Activated T-cell treated with anti-CD3 and anti-CD28 coated beads for 4 hours (primary cell): ENCODE measurements around the gene G0S2.
"Not testable (repeated sequence)": the region's sequence is repeated elsewhere in the genome, so short reads cannot be mapped to it uniquely, and the experiment has no call there.

Experiments used
- DNase-seq: peaks from one replicate; pipeline ENCODE4 v3.0.0-alpha.2; 2020

G0S2 gene

DNA sequence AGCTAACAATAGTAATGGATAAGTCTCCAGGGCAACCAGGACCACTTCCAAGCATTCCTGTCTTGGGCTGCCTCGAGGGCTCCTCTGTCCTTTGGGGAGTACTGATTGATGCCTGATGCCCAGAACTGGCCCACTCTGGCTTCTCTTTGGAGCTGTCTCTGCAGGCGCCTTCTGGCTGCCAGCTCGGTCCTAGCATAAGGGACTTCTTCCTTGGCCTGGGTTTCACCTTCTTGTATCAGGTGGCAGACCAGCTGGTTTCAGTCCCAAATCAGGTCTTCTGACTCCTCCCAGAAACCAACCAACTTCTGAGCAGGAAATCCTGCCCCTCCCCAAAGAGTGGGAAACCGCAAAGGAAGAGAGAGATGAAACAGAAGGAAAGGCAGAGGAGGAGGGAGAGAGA is 10.6 kb downstream of the G0S2 start:
- no peak for DNase-seq

DNA sequence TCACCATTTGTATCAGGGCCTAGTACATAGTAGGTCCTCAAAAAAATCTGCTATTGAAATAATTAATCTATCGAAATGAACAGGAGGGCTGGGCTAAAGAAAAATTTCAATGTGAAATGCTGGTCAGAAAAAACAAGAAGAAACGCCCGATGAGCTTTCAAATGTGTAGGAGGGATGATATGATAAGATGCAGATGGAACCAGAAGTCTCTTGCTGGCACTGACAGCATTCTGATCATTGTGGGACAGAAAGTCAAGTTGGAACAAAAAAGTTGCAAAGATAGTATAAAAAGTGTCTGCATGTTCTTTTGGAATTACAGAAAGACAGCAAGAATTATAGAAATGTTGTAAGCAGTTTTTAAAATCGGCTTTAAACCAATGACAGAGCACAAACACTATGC is 11.1 kb downstream of the G0S2 start:
- DNase-seq, result no peak

DNA sequence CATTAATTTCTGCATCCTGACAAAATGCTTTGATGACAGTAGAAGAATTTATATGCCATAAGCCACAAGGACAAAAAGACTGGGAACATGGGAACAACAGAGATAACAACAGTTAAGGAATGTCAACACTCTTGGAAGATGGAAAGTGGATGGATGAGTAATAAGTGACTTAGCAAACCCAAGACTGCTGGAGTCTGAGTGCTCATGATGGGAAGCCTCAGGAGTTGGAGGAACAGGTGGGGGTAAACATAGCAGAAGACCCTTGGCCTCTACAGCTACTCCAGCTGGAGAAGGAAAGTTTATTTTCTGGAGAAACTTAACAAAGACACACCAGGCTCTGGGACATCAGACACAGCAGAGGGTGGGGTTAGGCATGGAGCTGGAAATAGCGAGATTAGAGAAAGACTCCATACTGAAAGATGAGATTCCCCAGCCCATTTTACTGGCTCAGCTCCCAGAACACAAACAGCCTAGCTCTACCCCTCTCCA is 13.6 kb downstream of the G0S2 start:
- DNase-seq, result no peak

DNA sequence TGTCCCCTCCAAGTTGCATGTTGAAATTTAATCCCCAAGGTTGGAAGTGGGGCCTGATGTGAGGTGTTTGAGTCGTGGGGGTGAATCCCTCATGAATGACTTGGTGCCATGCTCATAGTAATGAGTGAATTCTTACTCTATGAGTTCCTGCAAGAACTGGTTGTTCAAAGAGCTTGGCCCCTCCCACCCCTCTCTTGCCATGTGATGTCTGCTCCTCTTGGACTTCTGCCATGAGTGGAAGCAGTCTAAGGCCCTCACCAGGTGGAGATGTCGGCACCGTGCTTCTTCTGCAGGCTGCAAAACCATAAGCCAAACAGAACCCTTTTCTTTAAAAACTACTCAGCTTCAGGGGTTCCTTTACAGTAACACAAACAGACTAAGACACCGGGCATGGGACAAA is 14.3 kb downstream of the G0S2 start:
- DNase-seq, result no peak

DNA sequence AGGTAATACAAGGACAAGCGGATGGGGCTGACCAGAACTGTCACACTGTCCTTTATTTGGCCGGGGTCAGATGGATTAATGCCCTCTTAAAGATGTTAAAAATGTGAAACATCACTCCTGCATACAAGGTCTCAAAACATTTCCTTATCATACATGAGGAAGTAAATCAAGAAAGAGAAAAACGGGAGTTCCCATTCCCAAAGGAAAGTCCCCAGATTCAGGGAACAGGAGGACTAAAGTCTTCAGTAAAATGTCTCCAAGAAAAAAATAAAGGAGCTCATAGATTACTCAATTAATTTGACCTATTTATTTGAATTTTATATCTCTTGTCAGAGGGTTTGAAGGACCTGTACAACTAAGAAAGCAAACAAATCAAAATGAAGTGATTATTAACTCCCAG is 16.0 kb downstream of the G0S2 start:
- no peak for DNase-seq

DNA sequence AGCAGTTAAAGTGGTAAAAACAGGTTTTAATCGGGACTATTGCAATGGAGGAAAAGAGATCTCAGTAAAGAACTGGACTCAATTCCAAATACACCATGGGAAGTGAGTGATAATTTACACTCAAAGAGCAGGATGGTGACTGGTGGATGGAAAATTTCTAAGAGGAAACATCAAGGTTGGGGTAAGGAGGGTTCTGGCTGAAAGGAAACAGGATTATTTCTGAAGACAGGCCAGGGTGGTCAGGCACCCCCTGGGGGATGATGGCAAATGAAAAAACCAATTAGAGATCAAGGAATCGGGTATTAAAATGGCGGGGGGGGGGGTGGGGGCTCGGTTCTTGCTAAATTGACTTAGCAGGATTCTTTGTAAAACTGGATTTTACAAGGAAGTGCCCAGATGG is 17.1 kb downstream of the G0S2 start:
- no peak for DNase-seq

DNA sequence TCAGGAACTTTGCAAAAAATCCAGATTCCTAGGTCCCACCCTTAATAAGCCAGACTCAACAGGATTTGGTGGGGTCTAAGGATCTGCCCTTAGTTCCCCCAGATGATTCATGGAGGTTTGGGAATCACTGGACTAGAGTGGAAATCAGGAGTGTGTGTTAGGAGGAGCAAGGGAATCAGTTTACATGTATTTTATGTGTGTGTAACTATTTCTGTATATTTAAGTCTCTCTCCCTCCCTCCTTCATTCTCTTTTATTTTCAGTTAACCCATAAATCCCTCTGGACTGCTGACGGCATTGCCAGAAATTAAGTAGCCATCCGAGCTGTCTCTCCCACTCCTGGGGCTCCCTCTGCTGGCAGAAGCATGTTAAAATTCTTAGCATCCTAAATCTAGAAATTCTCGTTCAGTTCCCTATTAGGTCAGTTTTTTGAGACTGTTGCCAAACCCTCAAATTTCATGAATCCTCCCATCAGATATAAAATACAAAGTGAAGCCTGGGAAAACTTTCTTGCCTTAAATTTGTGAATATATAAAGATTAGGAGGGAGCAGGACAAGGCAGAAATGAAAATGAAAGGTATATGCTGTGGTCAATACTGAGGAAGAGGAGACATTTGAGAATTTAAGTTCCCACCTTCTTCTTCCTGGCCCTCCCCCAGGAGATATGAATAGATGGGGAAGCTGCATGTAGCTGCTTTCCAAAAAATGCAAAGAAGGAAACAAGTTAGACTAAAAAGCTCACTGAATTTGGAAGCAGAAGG is 17.7 kb downstream of the G0S2 start:
- peak; percentile 67 for DNase-seq

DNA sequence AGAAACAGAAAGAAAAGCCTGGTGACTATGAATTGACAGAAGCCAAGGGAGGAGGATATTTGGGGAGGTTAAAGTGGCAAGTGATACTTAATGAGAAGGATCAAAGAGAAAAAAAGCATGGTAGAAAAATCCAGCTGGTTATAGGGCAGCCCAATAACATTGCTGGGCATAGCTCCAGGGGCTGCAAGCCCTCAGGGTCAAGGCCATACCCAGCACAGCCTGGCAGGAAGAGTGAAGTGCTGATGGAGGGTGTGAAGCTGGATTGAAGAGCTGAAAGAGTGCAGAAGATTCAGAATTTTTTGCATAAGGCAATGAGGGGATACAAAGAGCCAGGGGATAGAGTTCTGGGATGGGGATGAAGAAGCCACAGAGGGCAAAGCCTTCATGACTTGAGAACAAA is 21.5 kb downstream of the G0S2 start:
- DNase-seq, result no peak

DNA sequence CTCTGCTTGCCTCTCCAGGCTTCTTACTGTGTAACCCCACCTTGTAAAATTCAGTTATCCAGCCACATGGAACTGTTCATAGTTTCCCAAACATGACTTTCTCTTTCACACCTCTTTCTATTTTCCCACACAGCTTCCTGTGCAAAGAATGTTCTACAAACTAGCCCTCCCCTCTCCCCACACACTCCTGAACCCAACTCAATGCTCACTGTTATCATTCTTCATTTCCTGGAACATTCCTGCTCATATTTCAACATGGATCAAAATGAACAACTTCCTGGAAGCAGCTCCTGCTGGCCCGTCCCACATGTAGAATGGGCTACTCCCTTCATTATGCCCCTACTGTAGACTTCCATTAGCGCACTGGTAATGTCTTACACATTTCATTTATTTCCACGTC is 21.9 kb downstream of the G0S2 start:
- no peak for DNase-seq

DNA sequence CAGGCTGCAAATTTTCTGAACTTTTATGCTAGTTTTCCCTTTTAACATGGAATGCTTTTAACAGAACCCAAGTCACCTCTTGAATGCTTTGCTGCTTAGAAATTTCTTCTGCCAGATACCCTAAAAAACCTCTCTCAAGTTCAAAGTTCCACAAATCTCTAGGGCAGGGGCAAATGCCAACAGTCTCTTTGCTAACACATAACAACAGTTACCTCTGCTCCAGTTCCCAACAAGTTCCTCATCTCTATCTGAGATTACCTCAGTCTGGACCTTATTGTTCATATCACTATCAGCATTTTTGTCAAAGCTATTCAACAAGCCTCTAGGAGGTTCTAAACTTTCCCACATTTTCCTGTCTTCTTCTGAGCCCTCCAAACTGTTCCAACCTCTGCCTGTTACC is 25.5 kb downstream of the G0S2 start:
- DNase-seq, result not testable (repeated sequence)

DNA sequence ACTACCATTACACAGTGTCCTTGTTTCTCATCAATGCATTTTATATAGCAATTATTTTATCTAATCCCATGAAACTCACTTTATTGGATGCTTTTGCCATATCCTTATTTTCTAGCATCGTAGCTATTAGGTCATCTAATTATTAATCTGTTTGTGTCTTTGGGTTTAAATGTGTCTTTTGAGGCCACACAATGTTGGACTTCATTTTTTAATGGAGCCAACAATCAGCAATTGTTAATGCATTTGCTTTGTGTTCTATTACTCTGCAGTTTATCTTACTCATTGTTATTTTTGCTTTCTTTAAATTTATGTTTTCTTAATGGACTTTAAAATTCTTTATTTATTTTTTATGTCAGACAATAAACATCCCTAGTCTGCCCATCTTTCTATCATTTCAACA is 27.6 kb downstream of the G0S2 start:
- DNase-seq, result no peak

DNA sequence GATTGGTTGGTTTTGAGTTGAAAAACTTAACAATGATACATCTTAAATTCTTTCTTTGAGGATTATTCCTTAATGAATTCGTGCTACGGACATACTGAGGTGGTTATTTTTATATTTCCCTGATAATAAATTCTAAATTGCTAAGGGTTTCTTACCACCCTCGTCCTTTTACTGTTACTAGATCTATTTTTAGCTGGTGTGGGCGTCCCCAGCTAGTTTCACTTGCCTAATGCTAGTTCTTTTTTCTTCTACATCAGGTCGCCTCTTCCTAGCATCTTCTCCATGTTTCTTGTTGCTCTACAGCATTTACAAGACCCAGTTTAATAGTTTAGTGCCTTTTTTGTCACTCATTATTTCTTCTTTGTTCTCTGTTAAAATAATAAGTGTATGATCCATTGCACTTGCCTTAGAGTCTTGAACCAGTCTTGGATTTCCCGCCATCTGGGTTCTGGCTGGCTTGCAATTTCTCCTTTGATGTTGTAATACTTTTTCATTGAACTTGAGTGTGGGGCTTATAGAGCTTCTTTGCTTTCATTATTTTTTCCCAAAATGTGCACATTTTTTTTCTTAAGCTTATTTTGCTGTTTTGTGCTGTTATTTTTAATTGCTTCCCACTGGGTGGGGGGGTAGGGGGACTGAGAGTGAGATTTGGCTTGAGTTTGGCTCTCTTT is 28.8 kb downstream of the G0S2 start:
- DNase-seq, result no peak

DNA sequence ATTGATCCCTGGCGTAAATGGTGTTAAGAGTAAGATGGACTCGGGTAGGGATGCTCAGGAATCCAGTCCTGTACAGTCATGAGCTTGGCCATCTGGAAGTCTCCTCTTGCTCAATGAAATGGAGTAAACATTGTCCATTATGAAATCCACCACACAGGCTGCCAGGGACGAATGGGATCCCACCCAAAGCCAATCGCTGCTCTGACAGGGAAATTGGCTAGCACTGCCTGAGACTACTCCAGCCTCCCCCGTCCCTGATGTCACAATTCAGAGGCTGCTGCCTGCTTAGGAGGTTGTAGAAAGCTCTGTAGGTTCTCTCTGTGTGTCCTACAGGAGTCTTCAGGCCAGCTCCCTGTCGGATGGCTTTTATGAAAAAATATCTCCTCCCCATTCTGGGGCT is 29.4 kb downstream of the G0S2 start, which contains the start of gene HSD11B1:
TSS of gene HSD11B1 (plus strand) at position 263 of the 400 bp plus-strand sequence. CDS start at position 360, 97 bp downstream.
- no peak for DNase-seq

DNA sequence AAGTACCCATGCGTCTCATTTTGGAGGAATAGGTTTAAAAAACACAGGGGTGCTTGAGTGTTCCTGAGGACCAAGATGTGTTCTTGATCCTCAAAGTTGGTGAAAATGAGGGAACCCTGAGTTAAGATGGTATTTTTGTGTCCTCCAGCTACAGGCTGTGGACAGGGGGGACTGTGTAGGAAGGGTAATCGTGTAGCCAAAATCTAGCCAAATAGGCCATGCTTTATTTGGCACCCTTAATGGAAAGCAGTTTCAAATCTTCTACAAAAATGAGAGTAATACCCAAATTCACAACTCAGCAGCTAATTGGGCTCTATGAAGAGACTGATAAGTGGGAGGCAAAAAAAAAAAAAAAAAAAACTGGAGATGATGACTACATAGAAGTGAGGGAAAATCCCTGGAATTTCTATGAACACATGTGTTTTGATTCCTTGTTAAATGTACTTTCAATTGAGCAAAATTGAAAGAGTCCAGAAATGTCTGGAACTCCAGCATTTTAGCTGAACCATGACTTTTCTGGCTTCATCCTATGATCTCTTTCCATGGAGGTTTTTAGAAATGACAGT is 29.9 kb downstream of the G0S2 start:
- no peak for DNase-seq

DNA sequence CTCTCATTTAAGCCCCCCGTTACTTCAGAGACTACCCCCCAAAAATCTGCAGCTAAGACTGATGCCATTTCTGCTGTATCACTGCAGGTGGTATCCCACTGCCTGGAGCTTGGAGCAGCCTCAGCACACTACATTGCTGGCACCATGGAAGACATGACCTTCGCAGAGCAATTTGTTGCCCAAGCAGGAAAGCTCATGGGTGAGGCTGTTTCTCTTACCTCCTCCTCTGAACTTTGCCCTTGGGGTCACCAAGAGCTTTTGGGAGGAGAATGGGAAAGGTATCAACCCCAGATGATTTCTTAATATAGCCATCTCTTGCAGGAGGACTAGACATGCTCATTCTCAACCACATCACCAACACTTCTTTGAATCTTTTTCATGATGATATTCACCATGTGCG is 31.4 kb downstream of the G0S2 start:
- DNase-seq, result no peak

DNA sequence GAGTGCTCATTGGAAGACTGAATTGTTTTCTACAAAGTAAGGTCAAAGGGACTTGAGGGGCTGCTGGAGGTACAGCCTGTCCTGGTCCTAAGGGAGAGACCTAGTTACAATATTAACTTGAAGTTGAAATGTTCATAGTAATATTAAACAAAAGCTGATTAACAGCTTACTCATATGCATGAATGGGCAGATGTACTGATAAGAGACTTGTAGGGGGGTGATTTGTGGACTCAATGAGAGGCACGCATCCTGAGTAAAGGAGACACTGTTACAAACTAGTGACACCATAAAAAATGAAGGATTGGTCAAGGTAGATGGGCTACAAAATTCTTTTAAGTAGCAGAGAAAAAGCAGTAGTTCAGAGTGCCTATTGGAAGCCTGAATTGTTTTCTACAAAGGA is 32.1 kb downstream of the G0S2 start:
- no peak for DNase-seq

DNA sequence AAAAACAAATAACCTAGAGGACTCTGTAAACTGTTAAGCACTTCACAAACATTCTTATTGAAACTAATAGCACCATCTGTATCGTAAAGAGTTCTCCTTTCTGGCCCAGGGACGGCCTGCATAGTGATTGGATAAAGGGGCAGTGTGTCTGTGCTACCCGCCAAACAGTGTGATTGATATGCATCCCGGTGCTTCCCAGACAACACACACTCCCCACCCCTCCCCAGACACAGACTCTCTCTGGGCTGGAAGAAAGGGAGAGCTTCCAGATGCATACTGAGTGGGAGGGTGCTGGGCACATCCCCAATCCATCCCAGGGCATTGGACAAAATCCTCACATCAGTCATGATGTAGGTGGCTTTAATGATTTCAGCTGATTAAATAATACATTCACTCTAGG is 33.1 kb downstream of the G0S2 start:
- DNase-seq, result no peak

DNA sequence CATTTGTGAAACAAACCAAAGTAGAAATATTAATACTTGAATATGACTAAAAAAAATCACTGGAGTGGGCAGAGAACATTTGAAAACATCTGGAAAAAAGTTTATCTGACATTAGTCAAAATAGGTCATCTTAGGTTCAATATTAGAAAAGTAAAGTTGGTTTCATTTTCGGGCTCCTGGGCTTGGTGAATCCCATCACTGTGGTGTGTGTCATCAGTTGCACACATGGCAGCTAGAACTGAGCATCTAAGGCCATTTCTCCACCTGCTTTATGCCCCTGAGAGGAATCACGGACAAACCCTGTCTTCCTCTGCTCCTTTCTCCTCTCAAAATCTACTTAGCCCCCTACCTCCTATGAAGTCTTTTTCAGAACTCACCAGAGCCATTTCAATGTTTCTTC is 34.9 kb downstream of the G0S2 start:
- no peak for DNase-seq

DNA sequence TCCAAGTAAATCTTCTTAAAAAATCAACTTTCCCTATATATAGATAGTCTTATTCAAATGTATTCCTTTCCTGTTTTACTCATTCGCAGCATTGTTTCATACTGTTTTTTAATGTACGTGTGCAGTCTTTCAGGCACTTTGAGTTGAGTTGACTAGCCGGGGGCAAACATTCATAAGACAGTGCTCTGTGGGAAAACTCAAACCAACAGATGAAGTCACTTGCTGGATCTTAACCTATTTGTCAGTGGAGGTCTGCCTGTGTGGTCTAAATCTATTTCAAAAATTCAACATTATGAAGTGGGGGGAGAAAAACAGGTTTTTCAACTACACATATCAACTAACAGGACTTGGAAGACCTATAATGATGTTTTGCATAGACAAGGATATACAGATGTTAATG is 35.6 kb downstream of the G0S2 start:
- no peak for DNase-seq

DNA sequence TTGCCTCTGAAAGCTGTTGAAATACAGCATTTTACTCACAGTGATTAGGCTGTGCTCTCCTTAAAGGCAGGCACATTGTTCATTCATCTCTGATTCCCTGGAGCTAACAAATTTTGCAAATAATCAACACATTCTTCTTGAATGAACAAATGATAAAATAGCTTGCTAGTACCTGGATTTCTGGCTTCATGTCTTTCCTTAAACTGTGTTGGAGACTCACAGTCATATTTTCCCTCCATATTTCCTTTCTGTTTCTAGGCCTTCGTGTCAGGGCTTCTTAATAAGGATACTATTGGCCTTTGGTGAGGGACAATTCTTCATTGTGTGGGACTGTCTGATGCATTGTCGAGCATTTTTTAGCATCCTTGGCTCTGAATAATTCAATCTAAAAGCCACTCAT is 39.1 kb downstream of the G0S2 start:
- no peak for DNase-seq

DNA sequence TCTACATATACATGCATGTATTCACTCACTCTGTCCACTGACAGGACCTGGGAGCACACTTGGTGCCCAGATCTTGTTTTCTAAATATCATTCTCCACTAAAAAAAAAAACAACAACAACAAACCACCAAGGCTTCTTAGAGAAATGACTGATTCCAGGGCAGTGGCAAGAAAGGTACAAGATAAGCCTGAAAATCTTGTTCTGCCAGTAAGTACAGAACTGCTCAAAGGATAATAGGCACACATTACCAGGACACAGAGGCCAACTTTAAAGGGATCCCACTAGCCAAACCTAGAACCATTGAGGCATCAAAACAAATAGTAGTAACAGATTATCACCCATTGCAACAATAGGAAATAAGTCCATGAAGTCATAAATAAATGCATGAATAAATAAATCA is 40.1 kb downstream of the G0S2 start:
- DNase-seq, result no peak

DNA sequence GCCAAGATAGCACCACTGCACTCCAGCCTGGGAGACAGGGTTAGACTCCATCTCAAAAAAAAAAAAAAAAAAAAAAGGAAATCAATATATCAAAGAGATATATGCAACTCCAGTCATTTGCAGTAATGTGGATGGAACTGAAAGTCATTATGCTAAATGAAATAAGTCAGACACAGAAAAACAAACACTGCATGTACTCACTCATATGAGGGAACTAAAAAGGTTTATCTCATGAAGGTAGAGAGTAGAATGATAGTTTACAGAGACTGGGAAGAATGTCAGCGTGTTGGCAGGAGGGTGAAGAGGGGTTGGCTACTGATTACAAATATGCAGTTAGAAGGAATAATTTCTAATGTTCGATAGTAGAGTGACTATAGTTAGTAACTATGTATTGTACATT is 42.6 kb downstream of the G0S2 start:
- no peak for DNase-seq

DNA sequence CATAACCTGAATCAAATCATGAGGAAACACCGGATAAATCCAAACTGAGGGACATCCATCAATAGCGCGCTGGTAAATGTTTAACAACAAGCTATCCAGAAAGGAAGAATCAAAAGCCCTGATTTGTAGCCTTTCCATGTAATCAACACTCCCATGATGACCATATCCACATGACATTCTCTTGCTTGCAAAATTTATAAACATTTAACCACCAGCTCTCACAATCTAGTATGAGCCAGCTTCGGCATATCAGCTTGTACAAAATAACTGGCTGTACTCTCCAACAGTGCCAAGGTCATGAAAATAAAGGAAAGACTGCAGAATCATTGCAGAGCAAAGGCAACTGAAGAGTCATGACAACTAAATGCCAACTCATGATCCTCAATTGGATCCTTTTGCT is 45.1 kb downstream of the G0S2 start:
- no peak for DNase-seq

DNA sequence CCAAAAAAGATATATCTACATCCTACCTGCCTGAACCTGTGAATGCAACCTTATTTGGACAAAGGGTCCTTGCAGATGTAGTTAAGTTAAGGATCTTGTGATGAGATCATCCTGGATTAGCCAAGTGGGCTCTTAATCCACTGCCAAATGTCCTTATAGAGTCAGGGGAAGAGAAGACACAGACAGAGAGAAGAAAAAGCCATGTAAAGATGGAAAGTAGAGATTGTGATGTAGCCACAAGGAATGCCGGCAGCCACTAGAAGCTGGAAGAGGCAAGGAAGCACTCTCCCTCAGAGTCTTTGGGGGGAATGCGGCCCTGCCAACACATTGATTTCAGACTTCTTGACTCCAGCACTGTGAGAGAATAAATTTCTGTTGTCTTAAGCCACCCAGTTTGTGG is 45.6 kb downstream of the G0S2 start:
- DNase-seq, result no peak
